Stimulated activated naive CD8-positive, alpha-beta T cell treated with anti-CD3 and anti-CD28 coated beads, Interleukin-15, amount 100 ng/mL, for 72 hours (primary cell): ENCODE measurements around the gene TTC33.

Source experiments
- ATAC-seq: fragments of 150-1000 bp; cut with Tn5 transposase; 2 replicates; pipeline ENCODE4 v1.10.0; 2021; ENCODE audit warnings: mild to moderate bottlenecking, moderate library complexity
- DNase-seq, 2 donors: peaks; one replicate each; pipeline ENCODE4 v3.0.0; 2021 to 2022
- H3K27ac Mint-ChIP-seq, 2 donors: one replicate each; pipeline ENCODE4 v1.8.0; 2022; ENCODE audit warnings: mild to moderate bottlenecking in 2 of 2, mixed read lengths in 2 of 2, moderate library complexity in 2 of 2
- H3K27me3 Mint-ChIP-seq: one replicate; pipeline ENCODE4 v1.8.0; 2022; ENCODE audit warnings: mixed read lengths
- H3K4me1 Mint-ChIP-seq: one replicate; pipeline ENCODE4 v1.8.0; 2022; ENCODE audit warnings: mild to moderate bottlenecking, mixed read lengths
- H3K4me3 Mint-ChIP-seq, 2 donors: one replicate each; pipeline ENCODE4 v1.8.0; 2022; ENCODE audit warnings: mild to moderate bottlenecking in 2 of 2, mixed read lengths in 2 of 2, moderate library complexity in 1 of 2
- H3K9me3 Mint-ChIP-seq, 2 donors: one replicate each; pipeline ENCODE4 v1.8.0; 2022; ENCODE audit warnings: mixed read lengths in 2 of 2

The TTC33 gene

GRCh38 chr5:40484495-40484894 is 271.3 kb downstream of the TTC33 start:
- Mint-ChIP-seq H3K9me3 (no peaks in the 10 kb centered on the region), H3K27me3 (no peaks in the 10 kb centered on the region), H3K4me3 (peak overlapping the region; percentile 16 to 33), H3K4me1 (peaks cover 80% of the 10 kb centered on the region), H3K27ac (peak overlapping the region in 1 of 2 donors; percentile 23)
- peak; percentile 32 for ATAC-seq
- no peak for DNase-seq

- no peak for ATAC-seq
- Mint-ChIP-seq H3K27me3 (no peaks in the 10 kb centered on the region), H3K27ac (no peak overlapping the region), H3K9me3 (no peaks in the 10 kb centered on the region), H3K4me1 (peaks cover 76% of the 10 kb centered on the region), H3K4me3 (no peak overlapping the region)
- DNase-seq = no peak
Measured at GRCh38 chr5:40483316-40483715, 272.4 kb downstream of the TTC33 start.

GRCh38 chr5:40481241-40481640 is 274.5 kb downstream of the TTC33 start:
- no peak for DNase-seq
- Mint-ChIP-seq H3K27me3 (no peaks in the 10 kb centered on the region), H3K9me3 (no peaks in the 10 kb centered on the region), H3K4me3 (peak overlapping the region in 1 of 2 donors; percentile 69), H3K27ac (peak overlapping the region in 1 of 2 donors; percentile 59), H3K4me1 (peaks cover 63% of the 10 kb centered on the region)
- no peak for ATAC-seq

GRCh38 chr5:40480392-40480791 is 275.4 kb downstream of the TTC33 start:
- DNase-seq = peak; percentile 28 to 73
- no peaks in the 10 kb centered on the region for H3K9me3 Mint-ChIP-seq
- no peaks in the 10 kb centered on the region for H3K27me3 Mint-ChIP-seq
- H3K27ac Mint-ChIP-seq = peak overlapping the region in 1 of 2 donors; percentile 55
- H3K4me1 Mint-ChIP-seq = peaks cover 62% of the 10 kb centered on the region
- ATAC-seq = peak; percentile 95
- peak overlapping the region; percentile 4 to 69 for H3K4me3 Mint-ChIP-seq

GRCh38 chr5:40479939-40480338 is 275.8 kb downstream of the TTC33 start:
- Mint-ChIP-seq H3K9me3 (no peaks in the 10 kb centered on the region), H3K27ac (no peak overlapping the region), H3K4me1 (peaks cover 60% of the 10 kb centered on the region), H3K27me3 (no peaks in the 10 kb centered on the region), H3K4me3 (peak overlapping the region in 1 of 2 donors; percentile 4)
- peak in 1 of 2 donors; percentile 25 for DNase-seq
- ATAC-seq = peak; percentile 62

GRCh38 chr5:40478766-40479165 is 277.0 kb downstream of the TTC33 start:
- Mint-ChIP-seq H3K4me3 (no peak overlapping the region), H3K9me3 (no peaks in the 10 kb centered on the region), H3K4me1 (peaks cover 48% of the 10 kb centered on the region), H3K27ac (no peak overlapping the region), H3K27me3 (no peaks in the 10 kb centered on the region)
- ATAC-seq = no peak
- no peak for DNase-seq

GRCh38 chr5:40477856-40478546 is 277.8 kb downstream of the TTC33 start:
- no peak overlapping the region for H3K27ac Mint-ChIP-seq
- no peak overlapping the region for H3K4me3 Mint-ChIP-seq
- DNase-seq = no peak
- peaks cover 43% of the 10 kb centered on the region for H3K4me1 Mint-ChIP-seq
- H3K27me3 Mint-ChIP-seq = no peaks in the 10 kb centered on the region
- no peak for ATAC-seq
- H3K9me3 Mint-ChIP-seq = peaks cover 5 to 7% of the 10 kb centered on the region in 2 donors

- DNase-seq = no peak
- Mint-ChIP-seq H3K4me3 (no peak overlapping the region), H3K4me1 (peaks cover 32% of the 10 kb centered on the region), H3K27me3 (no peaks in the 10 kb centered on the region), H3K27ac (no peak overlapping the region), H3K9me3 (peaks cover 11 to 25% of the 10 kb centered on the region in 2 donors)
- ATAC-seq = no peak
Measured at GRCh38 chr5:40475561-40475960, 280.2 kb downstream of the TTC33 start.

- H3K4me1 Mint-ChIP-seq = peaks cover 19% of the 10 kb centered on the region
- H3K27ac Mint-ChIP-seq = no peak overlapping the region
- H3K27me3 Mint-ChIP-seq = no peaks in the 10 kb centered on the region
- DNase-seq (no peak), ATAC-seq (no peak)
- H3K9me3 Mint-ChIP-seq = peaks cover 11 to 25% of the 10 kb centered on the region in 2 donors
- H3K4me3 Mint-ChIP-seq = no peak overlapping the region
Measured at GRCh38 chr5:40474250-40474649, 281.5 kb downstream of the TTC33 start.

- Mint-ChIP-seq H3K27me3 (no peaks in the 10 kb centered on the region), H3K4me3 (no peak overlapping the region), H3K27ac (no peak overlapping the region), H3K4me1 (peaks cover 9% of the 10 kb centered on the region), H3K9me3 (peaks cover 13 to 14% of the 10 kb centered on the region in 2 donors)
- ATAC-seq = no peak
- no peak for DNase-seq
Measured at GRCh38 chr5:40465416-40465815, 290.3 kb downstream of the TTC33 start.

- DNase-seq (no peak), ATAC-seq (no peak)
- Mint-ChIP-seq H3K27ac (no peak overlapping the region), H3K4me1 (peaks cover 9% of the 10 kb centered on the region), H3K4me3 (no peak overlapping the region), H3K27me3 (no peaks in the 10 kb centered on the region), H3K9me3 (peaks cover 18% of the 10 kb centered on the region in 2 donors)
Measured at GRCh38 chr5:40464511-40464910, 291.2 kb downstream of the TTC33 start.
